ENCODE measurements around the gene VN1R5.

DNA sequence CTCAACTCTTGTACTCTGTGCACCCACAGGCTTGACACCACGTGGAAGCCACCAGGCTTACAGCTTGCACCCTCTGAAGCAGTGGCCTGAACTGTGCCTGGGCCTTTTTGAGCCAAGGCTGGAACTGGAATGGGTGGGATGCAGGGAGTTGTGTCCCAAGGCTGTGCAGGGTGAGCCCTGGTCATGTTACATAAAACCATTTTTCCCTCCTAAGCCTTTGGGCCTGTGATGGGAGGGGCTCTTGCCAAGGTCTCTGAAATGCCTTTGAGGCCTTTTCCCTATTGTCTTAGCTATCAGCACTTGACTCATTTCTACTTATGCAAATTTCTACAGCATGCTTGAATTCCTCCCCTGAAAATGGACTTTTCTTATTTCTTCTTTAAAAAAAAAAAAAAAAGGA, 14.1 kb downstream of the VN1R5 start:
- TF ChIP-seq POLR2A (IDR thresholded peaks at IDR 0.05) (no peak), CTCF (IDR thresholded peaks at IDR 0.05) (no peak)

All from body of pancreas (tissue), 4 donors.